ENCODE results near the gene CELA2A.
"Not testable (repeated sequence)": the region's sequence is repeated elsewhere in the genome, so short reads cannot be mapped to it uniquely, and the experiment has no call there.

The CELA2A gene

GRCh38 chr1:15454256-15454655, 2.3 kb upstream of the CELA2A start:
- no peaks in the 10 kb centered on the region for H3K9me3 ChIP-seq (ENCODE audit: control insufficient read depth, low read length)
- no peaks in the 10 kb centered on the region for H3K4me1 ChIP-seq (ENCODE audit: control insufficient read depth, insufficient read depth, low read length, poor library complexity, severe bottlenecking)
- no peaks in the 10 kb centered on the region for H3K27me3 ChIP-seq (replicated peaks; ENCODE audit: control insufficient read depth, insufficient read depth, low read length, poor library complexity, severe bottlenecking)
- no peak overlapping the region for H3K4me3 ChIP-seq (ENCODE audit: insufficient read depth, low read depth, low read length, poor library complexity, severe bottlenecking)
- no peak for DNase-seq
- H3K36me3 ChIP-seq (ENCODE audit: control insufficient read depth, insufficient read depth, low read length), result no peaks in the 10 kb centered on the region
- no peak overlapping the region for H3K27ac ChIP-seq (ENCODE audit: insufficient read depth, low read length, poor library complexity, severe bottlenecking)

GRCh38 chr1:15455522-15455921, 1.0 kb upstream of the CELA2A start:
- Histone ChIP-seq H3K36me3 (ENCODE audit: control insufficient read depth, insufficient read depth, low read length) (no peaks in the 10 kb centered on the region), H3K27ac (ENCODE audit: insufficient read depth, low read length, poor library complexity, severe bottlenecking) (no peak overlapping the region), H3K4me3 (ENCODE audit: insufficient read depth, low read depth, low read length, poor library complexity, severe bottlenecking) (no peak overlapping the region), H3K4me1 (ENCODE audit: control insufficient read depth, insufficient read depth, low read length, poor library complexity, severe bottlenecking) (no peaks in the 10 kb centered on the region), H3K9me3 (ENCODE audit: control insufficient read depth, low read length) (no peaks in the 10 kb centered on the region), H3K27me3 (replicated peaks; ENCODE audit: control insufficient read depth, insufficient read depth, low read length, poor library complexity, severe bottlenecking) (no peaks in the 10 kb centered on the region)
- no peak for DNase-seq

GRCh38 chr1:15457585-15457984, 1.1 kb downstream of the CELA2A start:
- no peak overlapping the region for H3K27ac ChIP-seq (ENCODE audit: insufficient read depth, low read length, poor library complexity, severe bottlenecking)
- H3K36me3 ChIP-seq (ENCODE audit: control insufficient read depth, insufficient read depth, low read length), result no peaks in the 10 kb centered on the region
- H3K27me3 ChIP-seq (replicated peaks; ENCODE audit: control insufficient read depth, insufficient read depth, low read length, poor library complexity, severe bottlenecking), result no peaks in the 10 kb centered on the region
- no peaks in the 10 kb centered on the region for H3K4me1 ChIP-seq (ENCODE audit: control insufficient read depth, insufficient read depth, low read length, poor library complexity, severe bottlenecking)
- no peaks in the 10 kb centered on the region for H3K9me3 ChIP-seq (ENCODE audit: control insufficient read depth, low read length)
- H3K4me3 ChIP-seq (ENCODE audit: insufficient read depth, low read depth, low read length, poor library complexity, severe bottlenecking), result no peak overlapping the region
- no peak for DNase-seq

DNA sequence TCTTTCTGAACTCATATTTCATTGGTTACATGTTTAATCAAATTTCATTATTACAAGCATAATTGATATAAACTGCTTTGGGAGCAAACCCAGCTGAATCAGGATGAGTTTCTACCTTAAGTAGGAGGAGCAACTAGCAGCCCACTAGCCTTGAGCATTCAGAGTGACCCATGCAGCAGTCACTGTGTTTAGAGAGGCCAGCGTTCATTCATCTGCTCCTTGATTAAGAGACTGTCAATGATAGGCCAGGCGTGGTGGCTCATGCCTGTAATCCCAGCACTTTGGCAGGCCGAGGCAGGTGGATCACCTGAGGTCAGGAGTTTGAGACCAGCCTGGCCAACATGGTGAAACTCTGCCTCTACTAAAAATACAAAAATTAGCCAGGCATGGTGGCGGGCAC, 1.9 kb downstream of the CELA2A start:
- not testable (repeated sequence) for H3K4me1 ChIP-seq (ENCODE audit: control insufficient read depth, insufficient read depth, low read length, poor library complexity, severe bottlenecking); H3K4me3 ChIP-seq (ENCODE audit: insufficient read depth, low read depth, low read length, poor library complexity, severe bottlenecking); H3K27me3 ChIP-seq (replicated peaks; ENCODE audit: control insufficient read depth, insufficient read depth, low read length, poor library complexity, severe bottlenecking); H3K27ac ChIP-seq (ENCODE audit: insufficient read depth, low read length, poor library complexity, severe bottlenecking); H3K36me3 ChIP-seq (ENCODE audit: control insufficient read depth, insufficient read depth, low read length); DNase-seq; H3K9me3 ChIP-seq (ENCODE audit: control insufficient read depth, low read length)

GRCh38 chr1:15459771-15460707, 3.5 kb downstream of the CELA2A start:
- Histone ChIP-seq H3K36me3 (ENCODE audit: control insufficient read depth, insufficient read depth, low read length) (no peaks in the 10 kb centered on the region), H3K4me3 (ENCODE audit: insufficient read depth, low read depth, low read length, poor library complexity, severe bottlenecking) (no peak overlapping the region), H3K9me3 (ENCODE audit: control insufficient read depth, low read length) (no peaks in the 10 kb centered on the region), H3K27me3 (replicated peaks; ENCODE audit: control insufficient read depth, insufficient read depth, low read length, poor library complexity, severe bottlenecking) (no peaks in the 10 kb centered on the region), H3K27ac (ENCODE audit: insufficient read depth, low read length, poor library complexity, severe bottlenecking) (no peak overlapping the region), H3K4me1 (ENCODE audit: control insufficient read depth, insufficient read depth, low read length, poor library complexity, severe bottlenecking) (no peaks in the 10 kb centered on the region)
- no peak for DNase-seq

DNA sequence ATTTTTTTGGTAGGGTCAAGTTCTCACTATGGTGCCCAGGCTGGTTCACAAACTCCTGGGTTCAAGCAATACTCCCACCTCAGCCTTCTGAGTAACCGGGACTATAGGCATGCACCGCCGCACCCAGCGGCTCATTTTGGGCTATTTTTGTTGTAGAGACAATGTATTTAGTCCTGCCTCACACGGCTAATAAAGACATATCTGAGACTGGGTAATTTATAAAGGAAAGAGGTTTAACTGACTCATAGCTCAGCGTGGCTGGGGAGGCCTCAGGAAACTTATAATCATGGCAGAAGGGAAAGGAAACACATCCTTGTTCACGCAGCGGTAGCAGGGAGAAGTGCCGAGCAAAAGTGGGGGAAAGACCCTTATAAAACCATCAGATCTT, 4.2 kb downstream of the CELA2A start:
- no peaks in the 10 kb centered on the region for H3K4me1 ChIP-seq (ENCODE audit: control insufficient read depth, insufficient read depth, low read length, poor library complexity, severe bottlenecking)
- no peak overlapping the region for H3K27ac ChIP-seq (ENCODE audit: insufficient read depth, low read length, poor library complexity, severe bottlenecking)
- no peaks in the 10 kb centered on the region for H3K27me3 ChIP-seq (replicated peaks; ENCODE audit: control insufficient read depth, insufficient read depth, low read length, poor library complexity, severe bottlenecking)
- H3K36me3 ChIP-seq (ENCODE audit: control insufficient read depth, insufficient read depth, low read length), result no peaks in the 10 kb centered on the region
- no peak for DNase-seq
- no peaks in the 10 kb centered on the region for H3K9me3 ChIP-seq (ENCODE audit: control insufficient read depth, low read length)
- no peak overlapping the region for H3K4me3 ChIP-seq (ENCODE audit: insufficient read depth, low read depth, low read length, poor library complexity, severe bottlenecking)

- H3K4me3 ChIP-seq (ENCODE audit: insufficient read depth, low read depth, low read length, poor library complexity, severe bottlenecking); H3K27ac ChIP-seq (ENCODE audit: insufficient read depth, low read length, poor library complexity, severe bottlenecking); H3K36me3 ChIP-seq (ENCODE audit: control insufficient read depth, insufficient read depth, low read length); H3K27me3 ChIP-seq (replicated peaks; ENCODE audit: control insufficient read depth, insufficient read depth, low read length, poor library complexity, severe bottlenecking); H3K4me1 ChIP-seq (ENCODE audit: control insufficient read depth, insufficient read depth, low read length, poor library complexity, severe bottlenecking); H3K9me3 ChIP-seq (ENCODE audit: control insufficient read depth, low read length); DNase-seq: not testable (repeated sequence)
Observed at GRCh38 chr1:15463064-15463800, 6.7 kb downstream of the CELA2A start.

DNA sequence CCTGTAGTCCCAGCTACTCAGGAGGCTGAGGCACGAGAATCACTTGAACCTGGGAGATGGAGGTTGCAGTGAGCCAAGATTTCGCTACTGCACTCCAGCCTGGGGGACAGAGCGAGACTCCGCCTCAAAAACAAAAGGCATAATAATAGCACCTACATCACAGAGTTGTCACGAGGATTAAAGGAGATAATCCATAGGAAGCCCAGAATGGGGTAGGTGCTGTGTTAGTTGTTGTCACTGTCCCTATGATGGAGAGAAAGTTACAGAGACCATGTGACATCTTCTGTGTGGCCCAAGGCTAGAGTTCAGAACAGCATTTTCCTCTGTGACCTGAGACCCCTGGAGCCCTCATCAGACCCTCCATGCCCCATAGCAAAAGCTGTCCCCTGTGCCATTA, 7.4 kb downstream of the CELA2A start:
- not testable (repeated sequence) for H3K9me3 ChIP-seq (ENCODE audit: control insufficient read depth, low read length); DNase-seq; H3K4me1 ChIP-seq (ENCODE audit: control insufficient read depth, insufficient read depth, low read length, poor library complexity, severe bottlenecking); H3K4me3 ChIP-seq (ENCODE audit: insufficient read depth, low read depth, low read length, poor library complexity, severe bottlenecking); H3K27ac ChIP-seq (ENCODE audit: insufficient read depth, low read length, poor library complexity, severe bottlenecking); H3K36me3 ChIP-seq (ENCODE audit: control insufficient read depth, insufficient read depth, low read length); H3K27me3 ChIP-seq (replicated peaks; ENCODE audit: control insufficient read depth, insufficient read depth, low read length, poor library complexity, severe bottlenecking)

- no peak for DNase-seq
- Histone ChIP-seq H3K27ac (ENCODE audit: insufficient read depth, low read length, poor library complexity, severe bottlenecking) (no peak overlapping the region), H3K4me1 (ENCODE audit: control insufficient read depth, insufficient read depth, low read length, poor library complexity, severe bottlenecking) (no peaks in the 10 kb centered on the region), H3K36me3 (ENCODE audit: control insufficient read depth, insufficient read depth, low read length) (no peaks in the 10 kb centered on the region), H3K4me3 (ENCODE audit: insufficient read depth, low read depth, low read length, poor library complexity, severe bottlenecking) (no peak overlapping the region), H3K9me3 (ENCODE audit: control insufficient read depth, low read length) (no peaks in the 10 kb centered on the region), H3K27me3 (replicated peaks; ENCODE audit: control insufficient read depth, insufficient read depth, low read length, poor library complexity, severe bottlenecking) (no peaks in the 10 kb centered on the region)
Observed at GRCh38 chr1:15465674-15466073, 9.1 kb downstream of the CELA2A start.

DNA sequence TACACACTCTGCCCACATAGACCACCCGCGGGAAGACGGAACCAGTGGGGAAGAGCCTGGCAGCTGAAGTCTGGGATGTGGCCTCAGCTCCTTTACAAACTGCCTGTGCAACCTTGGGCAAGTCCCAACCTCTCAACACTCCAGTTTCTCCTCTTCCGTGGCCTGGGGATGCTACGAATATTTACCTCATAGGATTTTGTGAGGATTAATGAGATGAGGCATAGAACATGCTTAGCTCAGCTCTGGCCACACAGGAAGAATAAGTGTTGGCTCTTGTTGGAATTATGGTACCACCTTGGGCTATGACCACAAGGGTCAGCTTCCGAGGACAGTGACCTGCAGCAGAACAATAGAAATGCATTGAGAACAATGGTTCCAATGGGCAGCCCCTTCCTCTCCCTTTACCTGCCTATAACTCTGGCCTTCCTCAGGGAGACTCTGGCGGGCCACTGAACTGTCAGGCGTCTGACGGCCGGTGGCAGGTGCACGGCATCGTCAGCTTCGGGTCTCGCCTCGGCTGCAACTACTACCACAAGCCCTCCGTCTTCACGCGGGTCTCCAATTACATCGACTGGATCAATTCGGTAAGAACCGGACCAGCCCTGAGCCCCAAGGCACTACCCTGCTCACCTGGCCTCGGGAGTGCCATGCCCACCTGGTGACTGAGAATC, 10.6 kb downstream of the CELA2A start:
- H3K4me1 ChIP-seq (ENCODE audit: control insufficient read depth, insufficient read depth, low read length, poor library complexity, severe bottlenecking); H3K27me3 ChIP-seq (replicated peaks; ENCODE audit: control insufficient read depth, insufficient read depth, low read length, poor library complexity, severe bottlenecking); H3K36me3 ChIP-seq (ENCODE audit: control insufficient read depth, insufficient read depth, low read length); H3K4me3 ChIP-seq (ENCODE audit: insufficient read depth, low read depth, low read length, poor library complexity, severe bottlenecking); H3K9me3 ChIP-seq (ENCODE audit: control insufficient read depth, low read length); H3K27ac ChIP-seq (ENCODE audit: insufficient read depth, low read length, poor library complexity, severe bottlenecking); DNase-seq: not testable (repeated sequence)
